SK-N-MC (cell line): ENCODE measurements around the gene CALHM5.

Source experiments
- EZH2 ChIP-seq: fragments of 200-600 bp; sonication (generic); IDR thresholded peaks from one replicate; pipeline ENCODE4 v1.6.1; 2017; ENCODE audit warnings: antibody characterized with exemption
- FOXP2 ChIP-seq: optimal IDR thresholded peaks from 2 replicates; pipeline ENCODE3; 2011; ENCODE audit warnings: mild to moderate bottlenecking, moderate library complexity; ENCODE audit not compliant: insufficient read depth; ENCODE audit errors: extremely low read length, control extremely low read depth
- POLR2AphosphoS5 ChIP-seq: IDR thresholded peaks from 2 replicates; pipeline ENCODE4 v1.6.1; 2012; ENCODE audit warnings: mild to moderate bottlenecking, low read depth, low read length, borderline replicate concordance

DNA sequence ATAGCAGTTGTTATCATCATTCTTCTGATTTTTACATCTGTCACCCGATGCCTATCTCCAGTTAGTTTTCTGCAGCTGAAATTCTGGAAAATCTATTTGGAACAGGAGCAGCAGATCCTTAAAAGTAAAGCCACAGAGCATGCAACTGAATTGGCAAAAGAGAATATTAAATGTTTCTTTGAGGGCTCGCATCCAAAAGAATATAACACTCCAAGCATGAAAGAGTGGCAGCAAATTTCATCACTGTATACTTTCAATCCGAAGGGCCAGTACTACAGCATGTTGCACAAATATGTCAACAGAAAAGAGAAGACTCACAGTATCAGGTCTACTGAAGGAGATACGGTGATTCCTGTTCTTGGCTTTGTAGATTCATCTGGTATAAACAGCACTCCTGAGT lies 48.1 kb upstream of the CALHM5 start:
- TF ChIP-seq POLR2AphosphoS5 (no peak), EZH2 (no peak), FOXP2 (no peak)
